ENCODE results near the gene ZNF268. TPM values are rescaled to one million over a fixed set of nuclear protein-coding genes. Genes with fewer than 3 reads are reported as not detected.

Gene ZNF268
- total RNA-seq, 1 experiment from 2014 or later, result 25.3 TPM

DNA sequence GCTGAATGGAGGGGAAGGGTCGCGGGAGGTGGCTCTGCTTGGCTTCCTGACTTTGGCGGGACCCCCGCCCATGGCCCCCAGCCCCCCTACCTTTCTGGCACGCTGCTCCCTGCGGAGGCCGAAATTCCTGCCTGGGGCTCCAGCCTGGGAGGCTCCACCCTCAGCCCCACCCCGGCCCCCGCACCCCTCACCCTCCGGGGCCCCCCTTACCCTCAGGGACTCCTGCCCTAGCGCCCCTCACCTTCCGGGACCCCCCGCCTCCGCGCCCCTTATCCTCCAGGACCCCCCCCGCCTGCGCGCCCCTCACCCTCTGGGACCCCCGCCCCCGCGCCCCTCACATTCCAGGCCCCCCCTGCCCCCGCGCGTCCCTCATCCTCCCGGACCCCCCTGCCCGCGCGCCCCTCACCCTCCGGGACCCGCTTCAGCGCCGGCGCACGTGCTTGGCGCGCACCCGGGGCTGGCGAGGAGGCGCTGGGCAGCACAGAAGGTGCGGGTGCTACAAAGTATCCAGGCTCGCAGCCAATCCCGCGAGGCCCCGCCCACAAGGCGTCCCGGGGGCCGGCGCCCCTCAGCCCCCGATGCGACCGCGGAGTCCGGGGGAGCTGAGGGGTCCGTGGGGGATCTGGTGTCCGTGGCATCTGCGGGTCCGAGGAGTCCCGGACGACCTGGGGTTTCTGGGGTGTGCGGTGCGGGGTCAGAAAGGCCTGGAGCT is 54.3 kb downstream of the ZNF268 start, which contains the start of gene ANHX:
Gene ANHX (minus strand): TSS at position 477 of the 712 bp plus-strand sequence. CDS start 1,521 bp downstream, outside the sequence.
- ChIA-PET CTCF (no interaction called here), POLR2A (no interaction called here)
- H3K4me1 Mint-ChIP-seq, result no peaks in the 10 kb centered on the region
- H3K27ac Mint-ChIP-seq, result no peak within 1 kb of the TSS
- TF ChIP-seq, protein P1, sequence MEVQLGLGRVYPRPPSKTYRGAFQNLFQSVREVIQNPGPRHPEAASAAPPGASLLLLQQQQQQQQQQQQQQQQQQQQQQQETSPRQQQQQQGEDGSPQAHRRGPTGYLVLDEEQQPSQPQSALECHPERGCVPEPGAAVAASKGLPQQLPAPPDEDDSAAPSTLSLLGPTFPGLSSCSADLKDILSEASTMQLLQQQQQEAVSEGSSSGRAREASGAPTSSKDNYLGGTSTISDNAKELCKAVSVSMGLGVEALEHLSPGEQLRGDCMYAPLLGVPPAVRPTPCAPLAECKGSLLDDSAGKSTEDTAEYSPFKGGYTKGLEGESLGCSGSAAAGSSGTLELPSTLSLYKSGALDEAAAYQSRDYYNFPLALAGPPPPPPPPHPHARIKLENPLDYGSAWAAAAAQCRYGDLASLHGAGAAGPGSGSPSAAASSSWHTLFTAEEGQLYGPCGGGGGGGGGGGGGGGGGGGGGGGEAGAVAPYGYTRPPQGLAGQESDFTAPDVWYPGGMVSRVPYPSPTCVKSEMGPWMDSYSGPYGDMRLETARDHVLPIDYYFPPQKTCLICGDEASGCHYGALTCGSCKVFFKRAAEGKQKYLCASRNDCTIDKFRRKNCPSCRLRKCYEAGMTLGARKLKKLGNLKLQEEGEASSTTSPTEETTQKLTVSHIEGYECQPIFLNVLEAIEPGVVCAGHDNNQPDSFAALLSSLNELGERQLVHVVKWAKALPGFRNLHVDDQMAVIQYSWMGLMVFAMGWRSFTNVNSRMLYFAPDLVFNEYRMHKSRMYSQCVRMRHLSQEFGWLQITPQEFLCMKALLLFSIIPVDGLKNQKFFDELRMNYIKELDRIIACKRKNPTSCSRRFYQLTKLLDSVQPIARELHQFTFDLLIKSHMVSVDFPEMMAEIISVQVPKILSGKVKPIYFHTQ (CRISPR knock-in tag; IDR thresholded peaks at IDR 0.05), result no peak
- no peak for TF ChIP-seq SP1 (CRISPR knock-in tag; conservative IDR thresholded peaks at IDR 0.05)
- no peak for TF ChIP-seq IRF2 (CRISPR knock-in tag; IDR thresholded peaks at IDR 0.05; ENCODE audit: borderline replicate concordance, low read depth)
- TF ChIP-seq E2F5 (CRISPR knock-in tag; IDR thresholded peaks at IDR 0.05), result no peak
- TF ChIP-seq ZNF121 (CRISPR knock-in tag; IDR thresholded peaks at IDR 0.05), result no peak
- no peak for TF ChIP-seq PREB (CRISPR knock-in tag; IDR thresholded peaks at IDR 0.05; ENCODE audit: borderline replicate concordance)
- TF ChIP-seq OVOL2 (CRISPR knock-in tag; IDR thresholded peaks at IDR 0.05; ENCODE audit: borderline replicate concordance), result no peak
- TF ChIP-seq, protein P2, sequence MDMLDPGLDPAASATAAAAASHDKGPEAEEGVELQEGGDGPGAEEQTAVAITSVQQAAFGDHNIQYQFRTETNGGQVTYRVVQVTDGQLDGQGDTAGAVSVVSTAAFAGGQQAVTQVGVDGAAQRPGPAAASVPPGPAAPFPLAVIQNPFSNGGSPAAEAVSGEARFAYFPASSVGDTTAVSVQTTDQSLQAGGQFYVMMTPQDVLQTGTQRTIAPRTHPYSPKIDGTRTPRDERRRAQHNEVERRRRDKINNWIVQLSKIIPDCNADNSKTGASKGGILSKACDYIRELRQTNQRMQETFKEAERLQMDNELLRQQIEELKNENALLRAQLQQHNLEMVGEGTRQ (CRISPR knock-in tag; IDR thresholded peaks at IDR 0.05), result no peak
- TF ChIP-seq, protein P3, sequence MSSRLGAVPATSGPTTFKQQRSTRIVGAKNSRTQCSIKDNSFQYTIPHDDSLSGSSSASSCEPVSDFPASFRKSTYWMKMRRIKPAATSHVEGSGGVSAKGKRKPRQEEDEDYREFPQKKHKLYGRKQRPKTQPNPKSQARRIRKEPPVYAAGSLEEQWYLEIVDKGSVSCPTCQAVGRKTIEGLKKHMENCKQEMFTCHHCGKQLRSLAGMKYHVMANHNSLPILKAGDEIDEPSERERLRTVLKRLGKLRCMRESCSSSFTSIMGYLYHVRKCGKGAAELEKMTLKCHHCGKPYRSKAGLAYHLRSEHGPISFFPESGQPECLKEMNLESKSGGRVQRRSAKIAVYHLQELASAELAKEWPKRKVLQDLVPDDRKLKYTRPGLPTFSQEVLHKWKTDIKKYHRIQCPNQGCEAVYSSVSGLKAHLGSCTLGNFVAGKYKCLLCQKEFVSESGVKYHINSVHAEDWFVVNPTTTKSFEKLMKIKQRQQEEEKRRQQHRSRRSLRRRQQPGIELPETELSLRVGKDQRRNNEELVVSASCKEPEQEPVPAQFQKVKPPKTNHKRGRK (CRISPR knock-in tag; IDR thresholded peaks at IDR 0.05; ENCODE audit: borderline replicate concordance), result no peak
- TF ChIP-seq HMGXB4 (CRISPR knock-in tag; IDR thresholded peaks at IDR 0.05), result no peak
- TF ChIP-seq NFATC4 (CRISPR knock-in tag; IDR thresholded peaks at IDR 0.05), result no peak
- no peak for TF ChIP-seq ZBTB21 (CRISPR knock-in tag; IDR thresholded peaks at IDR 0.05; ENCODE audit: borderline replicate concordance)
- TF ChIP-seq, protein P4, sequence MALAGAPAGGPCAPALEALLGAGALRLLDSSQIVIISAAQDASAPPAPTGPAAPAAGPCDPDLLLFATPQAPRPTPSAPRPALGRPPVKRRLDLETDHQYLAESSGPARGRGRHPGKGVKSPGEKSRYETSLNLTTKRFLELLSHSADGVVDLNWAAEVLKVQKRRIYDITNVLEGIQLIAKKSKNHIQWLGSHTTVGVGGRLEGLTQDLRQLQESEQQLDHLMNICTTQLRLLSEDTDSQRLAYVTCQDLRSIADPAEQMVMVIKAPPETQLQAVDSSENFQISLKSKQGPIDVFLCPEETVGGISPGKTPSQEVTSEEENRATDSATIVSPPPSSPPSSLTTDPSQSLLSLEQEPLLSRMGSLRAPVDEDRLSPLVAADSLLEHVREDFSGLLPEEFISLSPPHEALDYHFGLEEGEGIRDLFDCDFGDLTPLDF (CRISPR knock-in tag; IDR thresholded peaks at IDR 0.05), result no peak
- H3K27me3 Mint-ChIP-seq (ENCODE audit: low read depth), result peaks cover 14% of the 10 kb centered on the region
- H3K4me3 Mint-ChIP-seq, result no peak within 1 kb of the TSS
- DNase-seq (ENCODE audit: low spot score) (no peak), ATAC-seq (no peak)
- peaks cover 63% of the 10 kb centered on the region for H3K36me3 Mint-ChIP-seq
- H3K9me3 Mint-ChIP-seq, result peaks cover 66% of the 10 kb centered on the region

DNA sequence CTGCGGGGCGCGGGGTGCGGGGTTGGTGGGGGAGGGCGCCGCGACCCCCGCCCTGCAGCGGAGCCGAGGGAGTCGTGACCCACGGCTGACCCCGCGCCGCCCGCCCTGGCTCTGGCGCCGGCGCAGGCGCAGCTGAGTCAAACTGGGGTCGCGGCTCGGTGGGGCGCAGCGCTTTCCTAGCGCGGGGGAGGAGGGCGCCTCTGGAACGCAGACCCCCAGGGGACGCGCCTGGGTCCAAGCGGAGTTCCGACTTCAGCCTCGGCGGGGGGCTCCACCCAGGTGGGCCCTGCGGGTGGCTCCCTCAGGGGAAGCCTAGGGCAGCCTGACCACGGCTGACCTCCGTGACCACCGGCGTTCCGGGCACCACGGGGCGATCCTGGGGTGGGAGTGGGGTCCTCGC is 54.8 kb downstream of the ZNF268 start:
- Mint-ChIP-seq H3K36me3 (peaks cover 63% of the 10 kb centered on the region), H3K27me3 (ENCODE audit: low read depth) (peaks cover 19% of the 10 kb centered on the region), H3K4me3 (no peak overlapping the region), H3K9me3 (peaks cover 66% of the 10 kb centered on the region), H3K4me1 (no peaks in the 10 kb centered on the region), H3K27ac (no peak overlapping the region)
- ATAC-seq (no peak), DNase-seq (ENCODE audit: low spot score) (no peak)
- POLR2A ChIA-PET, result no interaction called here
- CTCF ChIA-PET, result no interaction called here
- no peak for TF ChIP-seq IRF2 (CRISPR knock-in tag; IDR thresholded peaks at IDR 0.05; ENCODE audit: borderline replicate concordance, low read depth)
- TF ChIP-seq ARID4B (CRISPR knock-in tag; IDR thresholded peaks at IDR 0.05; ENCODE audit: borderline replicate concordance), result no peak
- TF ChIP-seq GABPB1 (CRISPR knock-in tag; IDR thresholded peaks at IDR 0.05), result no peak
- TF ChIP-seq ATF3 (CRISPR knock-in tag; conservative IDR thresholded peaks at IDR 0.05), result no peak
- TF ChIP-seq, protein P5, sequence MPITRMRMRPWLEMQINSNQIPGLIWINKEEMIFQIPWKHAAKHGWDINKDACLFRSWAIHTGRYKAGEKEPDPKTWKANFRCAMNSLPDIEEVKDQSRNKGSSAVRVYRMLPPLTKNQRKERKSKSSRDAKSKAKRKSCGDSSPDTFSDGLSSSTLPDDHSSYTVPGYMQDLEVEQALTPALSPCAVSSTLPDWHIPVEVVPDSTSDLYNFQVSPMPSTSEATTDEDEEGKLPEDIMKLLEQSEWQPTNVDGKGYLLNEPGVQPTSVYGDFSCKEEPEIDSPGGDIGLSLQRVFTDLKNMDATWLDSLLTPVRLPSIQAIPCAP (CRISPR knock-in tag; IDR thresholded peaks at IDR 0.05), result no peak
